HEK293 (cell line): ENCODE data around the gene SURF4.

ENCODE experiments used
- CTCF ChIP-seq: fragments of 450-650 bp; formaldehyde crosslinking; IDR thresholded peaks from 2 replicates; pipeline ENCODE4 v1.5.1; 2016; ENCODE audit warnings: missing biosample characterization, missing genetic modification characterization
- GLIS2 ChIP-seq: fragments of 450-650 bp; formaldehyde crosslinking; IDR thresholded peaks from 2 replicates; pipeline ENCODE4 v1.5.1; 2016; ENCODE audit warnings: missing biosample characterization, missing genetic modification characterization
- REST ChIP-seq: fragments of 450-650 bp; formaldehyde crosslinking; IDR thresholded peaks from 2 replicates; pipeline ENCODE4 v1.5.1; 2016; ENCODE audit warnings: missing biosample characterization, missing genetic modification characterization
- ZNF133 ChIP-seq: fragments of 450-650 bp; formaldehyde crosslinking; IDR thresholded peaks from 2 replicates; pipeline ENCODE4 v1.5.1; 2016; ENCODE audit warnings: missing biosample characterization, missing genetic modification characterization
- ZNF148 ChIP-seq: fragments of 450-650 bp; formaldehyde crosslinking; IDR thresholded peaks from 2 replicates; pipeline ENCODE4 v1.5.0; 2017; ENCODE audit warnings: missing biosample characterization, missing genetic modification characterization, borderline replicate concordance
- ZNF514 ChIP-seq: fragments of 450-650 bp; formaldehyde crosslinking; IDR thresholded peaks from 2 replicates; pipeline ENCODE4 v1.5.1; 2016; ENCODE audit warnings: missing biosample characterization, missing genetic modification characterization

- TF ChIP-seq GLIS2 (tag by site-specific recombination), result no peak
- no peak for TF ChIP-seq ZNF514 (tag by site-specific recombination)
- no peak for TF ChIP-seq ZNF133
- TF ChIP-seq REST (tag by site-specific recombination), result no peak
- TF ChIP-seq CTCF (tag by site-specific recombination), result no peak
- no peak for TF ChIP-seq ZNF148
Measured at GRCh38 chr9:133348718-133349573, 26.9 kb downstream of the SURF4 start.
